SW480 (cell line): ENCODE data around the gene OR11H6.
"Not testable (repeated sequence)": the region's sequence is repeated elsewhere in the genome, so short reads cannot be mapped to it uniquely, and the experiment has no call there.

Experiments used
- DNase-seq: peaks from one replicate; pipeline ENCODE4 v3.0.0-alpha.2; 2016; ENCODE audit warnings: low spot score

Gene OR11H6

GRCh38 chr14:20223410-20223809 lies at the start of gene OR11H6:
Gene OR11H6, plus strand, starts transcription at chr14:20223710. Its CDS starts 0 bp downstream, at chr14:20223710.
- no peak for DNase-seq

GRCh38 chr14:20174205-20174604 lies 49.3 kb upstream of the OR11H6 start:
- not testable (repeated sequence) for DNase-seq

DNA sequence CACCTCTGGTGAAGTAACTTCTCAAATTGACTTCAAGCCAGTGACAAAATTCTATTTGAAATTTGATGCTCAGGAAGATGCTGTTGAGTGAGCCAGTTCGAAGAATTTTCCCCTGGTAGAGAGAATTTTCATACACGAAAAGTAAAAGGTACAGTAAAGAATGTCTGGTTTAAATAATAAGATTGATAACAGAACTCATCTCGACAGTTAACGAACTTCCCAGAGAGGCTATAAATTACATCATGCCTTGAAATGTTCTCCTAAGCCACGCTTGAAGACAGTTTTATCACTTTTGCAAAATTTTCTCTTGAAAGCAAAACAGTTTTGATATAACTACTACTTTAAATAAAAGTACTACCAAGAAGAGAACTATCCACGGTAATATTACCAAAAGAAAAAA lies 47.2 kb upstream of the OR11H6 start:
- DNase-seq: no peak

- DNase-seq: no peak
These were observed 46.0 kb upstream of the OR11H6 start for GRCh38 chr14:20177433-20177974.

DNA sequence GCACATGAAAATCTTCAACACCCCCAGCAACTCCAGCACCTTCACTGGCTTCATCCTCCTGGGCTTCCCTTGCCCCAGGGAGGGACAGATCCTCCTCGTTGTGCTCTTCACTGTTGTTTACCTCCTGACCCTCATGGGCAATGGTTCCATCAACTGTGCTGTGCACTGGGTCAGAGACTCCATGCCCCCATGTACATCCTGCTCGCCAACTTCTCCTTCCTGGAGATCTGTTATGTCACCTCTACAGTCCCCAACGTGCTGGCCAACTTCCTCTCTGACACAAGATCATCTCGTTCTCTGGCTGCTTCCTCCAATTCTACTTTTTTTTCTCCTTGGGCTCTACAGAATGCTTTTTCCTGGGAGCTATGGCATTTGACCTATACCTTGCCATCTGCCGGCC lies 44.3 kb upstream of the OR11H6 start:
- no peak for DNase-seq

GRCh38 chr14:20179880-20180279 lies 43.6 kb upstream of the OR11H6 start:
- no peak for DNase-seq

- DNase-seq: no peak
These were observed 43.0 kb upstream of the OR11H6 start for GRCh38 chr14:20180486-20180885.

GRCh38 chr14:20184181-20184580 lies 39.3 kb upstream of the OR11H6 start:
- no peak for DNase-seq

GRCh38 chr14:20190596-20190995 lies 32.9 kb upstream of the OR11H6 start, which contains the start of gene OR11G2:
Gene OR11G2, plus strand, starts transcription at chr14:20190896. Its CDS starts 6,542 bp downstream, at chr14:20197438.
- DNase-seq: no peak

DNA sequence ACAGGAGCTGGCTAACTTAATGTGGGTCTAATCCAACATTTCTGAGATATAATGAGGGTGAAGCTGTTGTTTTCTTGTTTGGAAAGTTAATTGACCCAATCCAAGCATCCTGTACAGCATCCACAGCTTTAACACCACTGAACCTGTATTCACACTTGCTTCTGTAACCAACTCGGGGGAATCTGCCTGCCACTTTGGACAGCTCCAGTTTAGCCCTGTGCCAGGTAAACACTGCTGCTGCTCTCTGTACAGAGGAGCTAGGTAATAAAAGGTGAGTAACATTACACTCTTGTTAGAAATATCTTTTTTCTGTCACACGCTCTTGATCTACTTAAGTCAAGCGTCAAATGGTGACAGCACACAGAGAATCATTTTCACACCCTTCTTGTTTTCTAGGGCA lies 32.1 kb upstream of the OR11H6 start:
- DNase-seq: no peak

- no peak for DNase-seq
These were observed 29.4 kb upstream of the OR11H6 start for GRCh38 chr14:20194101-20194500.

- not testable (repeated sequence) for DNase-seq
These were observed 28.3 kb upstream of the OR11H6 start for GRCh38 chr14:20195170-20195569.

DNA sequence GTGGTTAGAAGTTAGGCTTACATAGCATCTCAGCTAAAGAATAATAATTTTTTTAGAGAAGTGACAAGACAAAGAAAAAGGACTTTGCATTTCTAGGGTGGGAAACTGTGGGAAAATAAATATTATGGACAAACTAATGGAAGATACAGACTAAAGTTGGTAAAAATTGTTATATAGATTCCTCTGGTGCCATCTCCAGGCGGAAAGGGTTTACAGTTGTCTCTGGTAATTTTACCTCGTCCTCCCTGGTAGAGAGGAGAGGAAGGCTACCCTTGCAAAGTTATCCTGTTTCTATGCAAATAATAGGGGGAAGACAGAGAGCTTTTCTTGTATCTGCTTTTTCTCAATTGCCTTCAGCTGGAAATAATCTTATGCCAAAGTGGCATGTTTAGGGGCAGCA lies 27.6 kb upstream of the OR11H6 start:
- no peak for DNase-seq

DNA sequence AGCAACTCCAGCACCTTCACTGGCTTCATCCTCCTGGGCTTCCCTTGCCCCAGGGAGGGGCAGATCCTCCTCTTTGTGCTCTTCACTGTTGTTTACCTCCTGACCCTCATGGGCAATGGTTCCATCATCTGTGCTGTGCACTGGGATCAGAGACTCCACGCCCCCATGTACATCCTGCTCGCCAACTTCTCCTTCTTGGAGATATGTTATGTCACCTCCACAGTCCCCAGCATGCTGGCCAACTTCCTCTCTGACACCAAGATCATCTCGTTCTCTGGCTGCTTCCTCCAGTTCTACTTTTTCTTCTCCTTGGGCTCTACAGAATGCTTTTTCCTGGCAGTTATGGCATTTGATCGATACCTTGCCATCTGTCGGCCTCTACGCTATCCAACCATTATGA lies 26.1 kb upstream of the OR11H6 start:
- no peak for DNase-seq

- no peak for DNase-seq
These were observed 24.5 kb upstream of the OR11H6 start for GRCh38 chr14:20198991-20199390.

DNA sequence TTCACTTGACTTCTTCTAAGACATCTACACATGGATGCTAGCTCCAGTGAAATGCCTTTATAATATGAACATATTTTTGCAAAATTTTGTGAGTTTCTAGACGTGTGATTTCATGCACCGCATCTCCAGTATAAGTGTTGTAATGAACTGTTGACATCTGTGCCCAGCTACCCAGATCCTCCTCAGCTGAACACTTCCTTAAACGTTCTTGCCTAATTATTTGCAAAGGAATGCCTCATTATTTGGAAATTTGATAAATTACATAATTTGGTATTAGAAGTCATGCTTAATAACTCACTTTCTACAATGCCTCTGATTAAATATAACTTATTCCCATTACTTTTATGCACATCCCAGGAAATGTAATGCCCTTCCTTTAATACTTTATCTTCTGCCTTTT lies 18.8 kb upstream of the OR11H6 start:
- DNase-seq: no peak

GRCh38 chr14:20209595-20209994 lies 13.9 kb upstream of the OR11H6 start:
- DNase-seq: no peak

- DNase-seq: not testable (repeated sequence)
These were observed 11.1 kb upstream of the OR11H6 start for GRCh38 chr14:20212406-20212805.

GRCh38 chr14:20215196-20215595 lies 8.3 kb upstream of the OR11H6 start:
- no peak for DNase-seq

DNA sequence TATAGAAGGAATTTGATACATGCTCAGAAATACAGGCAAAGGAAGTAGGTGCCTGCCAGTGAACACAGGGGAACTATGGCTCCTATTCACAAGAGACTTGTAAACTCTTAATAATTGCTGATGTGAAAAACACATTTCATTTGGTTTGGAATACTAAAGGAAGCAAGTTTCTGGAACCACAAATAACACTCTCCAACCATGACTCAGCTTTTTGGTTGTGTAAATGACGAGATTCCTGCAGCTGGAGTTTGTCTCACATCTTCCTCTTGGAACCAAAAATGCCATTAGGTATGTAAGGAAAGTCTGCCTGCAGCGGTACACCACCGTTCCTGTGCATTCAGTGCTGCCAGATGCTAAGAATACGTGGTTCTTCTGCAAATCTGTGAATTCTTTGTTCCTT lies 4.5 kb upstream of the OR11H6 start:
- DNase-seq: peak; percentile 5

DNA sequence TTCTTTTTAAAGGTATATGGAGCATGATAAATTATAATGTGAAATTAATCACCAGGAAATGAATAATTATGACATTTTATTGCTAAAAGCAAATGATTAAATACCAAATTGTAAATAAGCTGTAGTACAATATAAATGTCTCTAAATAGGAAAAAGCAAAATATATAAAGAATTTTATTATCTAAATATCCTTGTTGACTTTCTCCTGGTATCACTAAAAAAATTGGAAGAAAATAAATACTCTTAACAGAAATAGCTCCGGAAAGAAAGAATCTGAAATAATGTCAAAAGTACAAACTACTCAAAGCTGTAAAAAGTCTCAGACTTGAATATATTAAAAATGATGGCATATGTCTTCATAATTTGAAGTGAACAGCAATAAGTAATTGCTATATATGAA lies 5.2 kb downstream of the OR11H6 start, which contains the start of gene OR11H7:
Gene OR11H7, plus strand, starts transcription at position 301 of the 400 bp plus-strand sequence.
- DNase-seq: no peak

DNA sequence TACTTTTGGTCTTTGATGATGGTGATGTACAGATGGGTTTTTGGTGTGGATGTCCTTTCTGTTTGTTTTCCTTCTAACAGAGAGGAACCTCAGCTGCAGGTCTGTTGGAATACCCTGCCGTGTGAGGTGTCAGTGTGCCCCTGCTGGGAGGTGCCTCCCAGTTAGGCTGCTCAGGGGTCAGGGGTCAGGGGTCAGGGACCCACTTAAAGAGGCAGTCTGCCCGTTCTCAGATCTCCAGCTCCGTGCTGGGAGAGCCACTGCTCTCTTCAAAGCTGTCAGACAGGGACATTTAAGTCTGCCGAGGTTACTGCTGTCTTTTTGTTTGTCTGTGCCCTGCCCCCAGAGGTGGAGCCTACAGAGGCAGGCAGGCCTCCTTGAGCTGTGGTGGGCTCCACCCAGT lies 11.9 kb downstream of the OR11H6 start:
- not testable (repeated sequence) for DNase-seq

- DNase-seq: peak; percentile 48
These were observed 24.2 kb downstream of the OR11H6 start for GRCh38 chr14:20247646-20248246.

GRCh38 chr14:20262642-20263128 lies 39.2 kb downstream of the OR11H6 start:
- peak; percentile 11 for DNase-seq
